HFFc6 (cell line): Measurements from ENCODE around the gene ENTPD8. TPM values are rescaled to one million over a fixed set of nuclear protein-coding genes. Genes with fewer than 3 reads are reported as not detected.
"Not testable (repeated sequence)": the region's sequence is repeated elsewhere in the genome, so short reads cannot be mapped to it uniquely, and the experiment has no call there.

ENCODE experiments used
- DNase-seq: peaks from one replicate; pipeline ENCODE4 v3.0.0-alpha.2; 2018
- H3K27ac Mint-ChIP-seq: 2 replicates; pipeline ENCODE4 v1.8.0; 2020; ENCODE audit warnings: mild to moderate bottlenecking, mixed read lengths
- H3K27me3 Mint-ChIP-seq: 2 replicates; pipeline ENCODE4 v1.8.0; 2021; ENCODE audit warnings: mild to moderate bottlenecking, moderate library complexity, mixed read lengths; ENCODE audit not compliant: insufficient read depth
- H3K36me3 Mint-ChIP-seq: 2 replicates; pipeline ENCODE4 v1.8.0; 2021; ENCODE audit warnings: low read depth, mixed read lengths
- H3K4me1 Mint-ChIP-seq: 2 replicates; pipeline ENCODE4 v1.8.0; 2020; ENCODE audit warnings: low read depth, mixed read lengths
- H3K4me3 Mint-ChIP-seq: 2 replicates; pipeline ENCODE4 v1.8.0; 2020; ENCODE audit warnings: mild to moderate bottlenecking, moderate library complexity, mixed read lengths
- H3K9me3 Mint-ChIP-seq: 2 replicates; pipeline ENCODE4 v1.8.0; 2020; ENCODE audit warnings: mild to moderate bottlenecking, mixed read lengths
- total RNA-seq, 6 experiments: library from RNA; stranded (reverse); fragmentation: NEBNext Ultra II Directional; extraction: Animal tissue kit (Norgen Biotek cat#: 25700); gene quantifications; 2 replicates in 1 of 6; 3 replicates in 5 of 6; pipeline ENCODE4 v1.2.3, GENCODE V29; 2021
- TF ChIP-seq, protein P1 (sequence below): fragments of 200-600 bp; sonication (generic); IDR thresholded peaks from 2 replicates; pipeline ENCODE4 v1.5.0; 2021; ENCODE audit warnings: antibody characterized with exemption, mild to moderate bottlenecking

Gene ENTPD8
- total RNA-seq, 6 experiments from 2014 or later: not detected

DNA sequence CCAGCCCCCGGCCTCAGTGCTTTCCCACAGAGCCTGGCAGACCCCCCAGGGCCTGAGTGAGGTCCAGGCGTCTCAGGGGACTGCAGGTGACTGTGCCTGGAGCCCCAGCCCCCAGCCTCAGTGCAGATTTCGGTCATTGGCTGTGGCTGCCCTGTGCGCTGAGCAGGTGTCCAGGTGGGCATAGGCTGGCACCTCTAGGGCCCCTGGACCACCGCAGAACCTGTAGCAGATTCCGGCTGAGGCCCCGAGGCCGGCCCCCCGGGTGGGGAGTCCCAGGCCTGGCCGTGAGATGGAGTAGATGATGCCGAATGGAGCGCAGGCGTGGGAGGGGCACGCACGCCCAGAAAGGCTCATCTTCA, 30.3 kb downstream of the ENTPD8 start:
- Mint-ChIP-seq H3K4me1 (peaks cover 27% of the 10 kb centered on the region), H3K27ac (no peak overlapping the region), H3K27me3 (peaks cover 4% of the 10 kb centered on the region; the same call in 1 of the 2 replicates), H3K9me3 (no peaks in the 10 kb centered on the region), H3K36me3 (no peaks in the 10 kb centered on the region), H3K4me3 (no peak overlapping the region)
- TF ChIP-seq, protein P1, sequence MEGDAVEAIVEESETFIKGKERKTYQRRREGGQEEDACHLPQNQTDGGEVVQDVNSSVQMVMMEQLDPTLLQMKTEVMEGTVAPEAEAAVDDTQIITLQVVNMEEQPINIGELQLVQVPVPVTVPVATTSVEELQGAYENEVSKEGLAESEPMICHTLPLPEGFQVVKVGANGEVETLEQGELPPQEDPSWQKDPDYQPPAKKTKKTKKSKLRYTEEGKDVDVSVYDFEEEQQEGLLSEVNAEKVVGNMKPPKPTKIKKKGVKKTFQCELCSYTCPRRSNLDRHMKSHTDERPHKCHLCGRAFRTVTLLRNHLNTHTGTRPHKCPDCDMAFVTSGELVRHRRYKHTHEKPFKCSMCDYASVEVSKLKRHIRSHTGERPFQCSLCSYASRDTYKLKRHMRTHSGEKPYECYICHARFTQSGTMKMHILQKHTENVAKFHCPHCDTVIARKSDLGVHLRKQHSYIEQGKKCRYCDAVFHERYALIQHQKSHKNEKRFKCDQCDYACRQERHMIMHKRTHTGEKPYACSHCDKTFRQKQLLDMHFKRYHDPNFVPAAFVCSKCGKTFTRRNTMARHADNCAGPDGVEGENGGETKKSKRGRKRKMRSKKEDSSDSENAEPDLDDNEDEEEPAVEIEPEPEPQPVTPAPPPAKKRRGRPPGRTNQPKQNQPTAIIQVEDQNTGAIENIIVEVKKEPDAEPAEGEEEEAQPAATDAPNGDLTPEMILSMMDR: no peak
- DNase-seq: no peak

GRCh38 chr9:137410236-137410890, 30.8 kb downstream of the ENTPD8 start:
- not testable (repeated sequence) for H3K27ac Mint-ChIP-seq, H3K4me3 Mint-ChIP-seq, H3K27me3 Mint-ChIP-seq, H3K9me3 Mint-ChIP-seq, DNase-seq, H3K36me3 Mint-ChIP-seq
- peaks cover 32% of the 10 kb centered on the region for H3K4me1 Mint-ChIP-seq

DNA sequence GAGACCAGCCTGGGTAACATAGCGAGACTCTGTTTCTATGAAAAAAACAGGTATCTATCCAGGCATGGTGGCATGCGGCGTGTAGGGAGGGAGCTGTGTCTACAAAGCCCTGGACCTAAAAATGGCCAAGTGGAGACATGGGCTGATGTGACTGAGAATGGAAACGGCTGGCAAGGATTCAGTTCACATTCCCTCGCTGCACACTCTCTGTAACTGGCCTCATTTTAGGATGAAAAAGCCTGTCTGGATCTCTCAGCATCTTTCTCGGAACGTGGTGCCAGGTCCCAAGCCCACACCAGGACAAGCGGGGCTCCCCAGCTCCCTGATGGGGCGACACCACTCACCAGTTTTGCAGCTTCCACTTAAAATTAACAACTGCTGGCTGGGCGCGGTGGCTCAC, 31.6 kb downstream of the ENTPD8 start:
- no peaks in the 10 kb centered on the region for H3K9me3 Mint-ChIP-seq
- no peak overlapping the region for H3K27ac Mint-ChIP-seq
- H3K4me1 Mint-ChIP-seq: peaks cover 34% of the 10 kb centered on the region
- no peak overlapping the region for H3K4me3 Mint-ChIP-seq
- no peak for DNase-seq
- H3K27me3 Mint-ChIP-seq: peaks cover 7% of the 10 kb centered on the region
- no peaks in the 10 kb centered on the region for H3K36me3 Mint-ChIP-seq
- TF ChIP-seq, protein P1: no peak

DNA sequence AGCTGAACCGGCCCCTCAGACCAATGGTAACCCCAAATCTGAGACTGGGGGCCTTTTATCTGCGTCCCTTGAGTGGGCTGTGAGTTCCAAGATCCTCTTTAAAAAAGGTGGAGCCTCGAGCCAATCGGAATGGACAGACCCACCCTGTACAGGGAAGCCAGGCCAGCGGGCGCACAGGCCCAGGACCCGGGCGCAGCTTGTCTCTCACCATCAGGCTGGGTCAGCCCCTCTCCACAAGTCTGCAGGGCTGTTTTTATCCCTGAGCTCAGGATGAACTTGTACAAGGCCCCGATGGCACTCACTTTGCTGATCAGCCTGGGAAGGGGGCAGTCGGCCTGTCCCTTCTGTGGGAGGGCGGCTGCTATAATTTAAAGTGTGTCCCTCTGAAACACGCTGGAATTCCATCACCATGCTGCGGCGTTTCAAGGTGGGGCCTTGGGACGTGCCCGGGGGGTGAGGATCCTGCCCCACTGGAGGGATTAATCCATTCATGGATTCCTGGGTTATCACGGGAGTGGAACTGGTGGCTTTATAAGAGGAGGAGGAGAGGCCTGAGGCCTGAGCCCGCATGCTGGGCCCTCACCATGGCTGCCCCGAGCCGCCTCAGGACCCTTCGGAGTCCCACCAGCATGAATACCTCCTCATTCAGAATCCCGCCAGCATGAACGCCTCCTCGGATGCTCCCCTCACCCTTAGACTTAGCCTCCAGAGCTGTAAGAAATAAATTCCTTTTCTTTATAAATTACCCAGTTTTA, 32.3 kb downstream of the ENTPD8 start:
- Mint-ChIP-seq H3K4me1 (peaks cover 29% of the 10 kb centered on the region), H3K36me3 (no peaks in the 10 kb centered on the region), H3K4me3 (no peak overlapping the region), H3K27me3 (peaks cover 7% of the 10 kb centered on the region), H3K9me3 (no peaks in the 10 kb centered on the region), H3K27ac (no peak overlapping the region)
- TF ChIP-seq, protein P1: no peak
- no peak for DNase-seq

- peaks cover under 1% of the 10 kb centered on the region for H3K36me3 Mint-ChIP-seq
- TF ChIP-seq, protein P1: no peak
- H3K9me3 Mint-ChIP-seq: no peaks in the 10 kb centered on the region
- no peak for DNase-seq
- H3K27me3 Mint-ChIP-seq: peaks cover 7% of the 10 kb centered on the region
- peaks cover 19% of the 10 kb centered on the region for H3K4me1 Mint-ChIP-seq
- H3K4me3 Mint-ChIP-seq: peak overlapping the region; percentile 43
- no peak overlapping the region for H3K27ac Mint-ChIP-seq
These were observed 33.4 kb downstream of the ENTPD8 start for GRCh38 chr9:137407590-137408300.
